ENCODE data around the gene FBXW7.
"Not testable (repeated sequence)": the region's sequence is repeated elsewhere in the genome, so short reads cannot be mapped to it uniquely, and the experiment has no call there.

Gene FBXW7

DNA sequence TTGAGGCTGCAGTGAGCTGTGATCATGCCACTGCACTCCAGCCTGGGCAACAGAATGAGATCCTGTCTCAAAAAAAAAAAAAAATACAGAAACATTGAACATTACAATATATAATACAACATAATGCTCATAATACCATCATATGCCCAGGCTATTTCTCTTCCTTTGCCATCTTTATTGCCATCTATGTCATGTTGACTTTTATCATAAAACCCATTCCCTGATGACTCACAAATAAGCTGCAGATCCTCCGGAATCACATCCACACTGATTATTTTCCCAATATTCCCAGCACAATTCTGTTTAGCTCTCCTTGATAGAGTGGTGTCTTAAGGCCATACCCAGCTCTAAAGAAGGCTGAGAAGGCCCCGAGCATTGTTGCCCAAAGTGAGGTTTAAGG, 9.2 kb upstream of the FBXW7 start:
- DNase-seq (ENCODE audit: low read depth in 2 of 2) = no peak

DNA sequence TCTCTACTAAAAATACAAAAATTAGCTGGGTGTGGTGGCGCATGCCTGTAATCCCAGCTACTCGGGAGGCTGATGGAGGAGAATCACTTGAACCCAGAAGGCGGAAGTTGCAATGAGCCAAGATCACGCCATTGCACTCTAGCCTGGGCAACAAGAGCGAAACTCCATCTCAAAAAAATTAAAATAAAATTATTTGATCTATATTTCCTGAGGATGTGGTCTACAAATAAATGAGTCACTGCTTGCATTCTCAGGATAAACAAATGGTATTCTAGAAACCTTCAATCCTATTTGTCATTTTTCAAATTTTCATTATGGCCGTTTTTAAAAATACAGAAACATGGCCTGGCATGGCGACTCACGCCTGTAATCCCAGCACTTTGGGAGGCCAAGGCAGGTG, 8.6 kb upstream of the FBXW7 start:
- not testable (repeated sequence) for DNase-seq (ENCODE audit: low read depth in 2 of 2)

GRCh38 chr4:152540941-152541340, 5.0 kb upstream of the FBXW7 start:
- no peak for DNase-seq (ENCODE audit: low read depth in 2 of 2)

DNA sequence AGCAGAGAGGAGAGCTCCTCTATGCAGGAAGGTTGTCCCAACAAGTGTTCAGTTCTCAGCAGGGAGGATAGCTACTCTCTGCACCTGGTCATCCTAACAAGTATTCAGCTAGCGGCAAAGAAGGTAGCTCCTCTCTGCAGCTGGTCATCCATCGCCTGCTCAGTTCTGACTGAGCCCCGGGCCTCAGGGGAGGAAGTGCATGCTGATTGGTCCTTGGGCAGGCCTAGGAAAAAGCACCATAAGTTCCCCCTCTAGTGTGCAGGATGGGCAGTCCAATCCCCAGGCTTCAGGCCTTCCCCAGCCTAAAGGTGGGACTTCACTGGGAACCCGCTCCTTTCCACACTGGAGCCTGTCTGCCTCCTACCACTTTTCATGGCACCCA, 4.4 kb upstream of the FBXW7 start:
- DNase-seq (ENCODE audit: low read depth in 2 of 2) = no peak

DNA sequence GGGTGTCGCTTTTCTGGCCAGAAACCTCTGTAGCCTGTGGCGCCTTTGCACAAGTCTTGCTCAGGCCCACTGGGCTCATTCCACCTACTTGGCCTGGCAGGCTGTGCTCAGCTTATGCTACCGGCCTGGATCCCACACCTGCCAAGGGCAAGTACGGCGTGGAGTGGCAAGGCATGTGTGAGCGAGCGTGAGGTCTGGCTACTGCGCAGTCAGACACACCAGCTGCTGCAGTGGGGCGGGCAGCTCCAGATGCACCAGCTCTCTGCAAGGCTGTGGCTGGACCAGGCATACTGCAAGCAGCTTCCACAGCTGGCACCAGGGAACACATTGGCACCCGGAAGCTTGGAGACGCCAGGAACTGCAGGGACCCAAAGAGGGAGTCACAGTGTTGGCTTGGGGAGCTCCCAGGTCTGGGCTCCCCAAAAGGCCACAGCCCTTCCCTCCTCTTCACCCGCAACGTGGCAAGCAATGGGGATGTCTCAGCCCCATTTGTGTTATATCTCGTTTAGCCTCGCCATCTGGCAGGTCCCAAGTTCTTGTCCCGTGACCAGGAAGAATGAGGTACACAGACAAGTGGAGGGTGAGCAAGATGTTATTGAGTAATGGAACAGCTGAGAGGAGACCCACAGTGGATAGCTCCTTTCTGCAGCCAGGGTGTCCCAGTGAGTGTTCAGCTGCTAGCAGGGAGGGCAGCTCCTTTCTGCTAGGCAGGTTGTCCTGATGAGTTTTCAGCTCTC, 3.8 kb upstream of the FBXW7 start:
- DNase-seq (ENCODE audit: low read depth in 2 of 2) = no peak

DNA sequence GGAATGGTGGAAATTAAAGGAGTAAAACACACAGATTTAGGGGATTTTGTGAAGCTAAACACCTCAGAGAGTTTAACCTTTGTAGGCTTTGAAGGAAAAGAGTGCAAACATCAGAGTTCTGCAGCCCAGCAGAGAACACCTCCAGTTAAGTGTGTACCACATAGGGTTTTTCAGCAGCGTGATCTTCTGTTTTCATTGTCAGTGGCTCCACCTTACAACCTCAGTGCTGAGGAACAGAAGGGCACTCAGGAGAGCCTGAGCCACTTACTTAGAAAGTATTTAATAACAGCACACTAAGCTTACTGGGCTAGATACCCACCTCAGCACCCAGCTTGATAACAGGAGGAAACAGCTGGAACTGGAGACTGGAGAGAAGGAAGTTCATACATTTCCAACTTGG, 2.0 kb upstream of the FBXW7 start:
- DNase-seq (ENCODE audit: low read depth in 2 of 2) = no peak

- DNase-seq (ENCODE audit: low read depth in 2 of 2) = peak in 1 of 2 donors; percentile 41
Observed at GRCh38 chr4:152536545-152537182, 772 bp upstream of the FBXW7 start.

GRCh38 chr4:152535360-152535902, 461 bp downstream of the FBXW7 start:
- peak; percentile 11 to 27 for DNase-seq (ENCODE audit: low read depth in 2 of 2)

DNA sequence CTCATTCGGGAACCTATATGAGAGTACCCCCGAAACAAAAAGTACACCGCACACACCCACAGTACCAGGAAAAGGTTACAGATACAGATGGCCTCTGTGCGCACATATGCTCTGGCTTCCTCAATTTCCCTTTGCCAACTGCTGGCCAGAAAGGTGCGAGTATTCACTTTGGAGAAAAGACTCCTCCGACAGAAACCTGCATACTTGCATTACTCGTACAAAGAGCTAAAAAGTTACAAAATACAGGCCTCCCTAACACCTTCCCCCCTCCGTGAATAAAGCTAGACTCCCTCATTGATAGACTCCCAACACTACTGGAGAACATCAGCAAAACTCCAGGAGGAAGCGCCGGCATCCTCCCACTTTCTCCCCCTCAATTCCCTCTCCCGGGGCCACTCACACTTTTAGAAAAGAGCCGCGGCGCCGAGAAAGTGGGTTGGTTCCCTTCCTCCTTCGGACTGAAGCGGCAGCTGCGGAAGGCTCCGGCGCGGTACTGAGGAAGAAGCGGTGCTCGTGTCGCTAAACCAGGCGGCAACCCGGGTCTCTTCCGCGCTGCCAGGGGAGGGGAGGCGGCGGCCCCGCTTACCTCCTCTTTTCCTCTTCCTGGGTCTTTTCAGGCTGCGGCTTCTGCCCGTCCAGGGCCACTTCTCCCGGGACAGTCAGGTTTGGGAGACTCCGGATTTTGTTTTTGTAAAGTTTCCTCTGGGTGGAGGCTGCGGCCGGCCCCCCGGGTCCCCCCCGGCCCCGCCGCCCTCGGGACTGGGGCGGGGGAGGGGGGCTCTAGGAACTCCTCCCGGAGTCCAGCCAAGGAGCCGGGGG, 1.1 kb downstream of the FBXW7 start:
- DNase-seq (ENCODE audit: low read depth in 2 of 2) = peak; percentile 34 to 44

- no peak for DNase-seq (ENCODE audit: low read depth in 2 of 2)
Observed at GRCh38 chr4:152531479-152531878, 4.4 kb downstream of the FBXW7 start.

DNA sequence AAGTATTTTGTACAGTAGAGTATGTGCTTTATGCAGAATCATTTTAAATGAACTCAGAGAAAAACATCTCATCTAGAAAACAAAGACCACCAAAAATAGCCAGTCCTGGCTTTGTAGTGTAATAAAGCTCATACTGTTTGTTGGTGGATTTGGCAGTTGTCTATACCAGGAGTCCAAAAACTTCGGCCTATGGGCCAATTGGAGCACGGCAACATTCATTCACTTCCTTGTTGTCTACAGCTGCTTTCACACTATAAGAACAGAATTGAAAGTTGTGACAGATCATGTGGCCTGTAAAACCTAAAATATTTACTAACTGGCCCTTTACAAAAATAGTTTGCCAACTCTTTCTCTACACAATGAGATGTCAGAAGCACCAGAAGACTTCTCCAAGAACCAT, 5.3 kb downstream of the FBXW7 start:
- DNase-seq (ENCODE audit: low read depth in 2 of 2) = no peak

DNA sequence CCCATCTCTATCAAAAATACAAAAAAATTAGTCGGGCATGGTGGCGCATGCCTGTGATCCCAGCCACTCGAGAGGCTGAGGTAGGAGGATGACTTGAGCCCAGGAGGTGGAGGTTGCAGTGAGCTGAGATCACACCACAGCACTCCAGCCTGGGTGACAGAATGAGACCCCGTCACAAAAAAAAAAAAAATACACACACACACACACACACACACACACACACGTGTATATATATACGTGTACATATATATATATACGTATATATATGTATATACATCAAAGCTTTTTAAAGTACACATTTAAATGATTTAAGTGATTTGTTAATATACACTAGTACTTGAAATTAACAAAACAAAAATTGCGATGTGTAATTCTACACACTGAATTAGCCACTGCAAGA, 6.0 kb downstream of the FBXW7 start:
- DNase-seq (ENCODE audit: low read depth in 2 of 2) = no peak

GRCh38 chr4:152528060-152528459, 7.8 kb downstream of the FBXW7 start:
- DNase-seq (ENCODE audit: low read depth in 2 of 2) = no peak

DNA sequence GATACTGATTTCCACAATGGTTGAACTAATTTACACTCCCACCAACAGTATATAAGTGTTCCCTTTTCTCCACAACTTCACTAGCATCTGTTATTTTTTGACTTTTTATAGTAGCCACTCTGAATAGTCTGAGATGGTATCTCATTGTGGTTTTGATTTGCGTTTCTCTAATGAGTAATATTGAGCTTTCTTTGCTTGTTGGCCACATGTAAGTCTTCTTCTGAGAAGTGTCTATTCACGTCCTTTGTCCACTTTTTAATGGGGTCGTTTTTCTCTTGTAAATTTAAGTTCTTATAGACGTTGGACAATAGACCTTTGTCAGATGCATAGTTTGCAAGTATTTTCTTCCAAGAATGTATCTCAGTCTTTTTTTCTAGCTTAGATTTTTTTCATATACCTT, 10.0 kb downstream of the FBXW7 start:
- DNase-seq (ENCODE audit: low read depth in 2 of 2) = no peak

GRCh38 chr4:152524427-152524826, 11.5 kb downstream of the FBXW7 start:
- DNase-seq (ENCODE audit: low read depth in 2 of 2) = no peak

DNA sequence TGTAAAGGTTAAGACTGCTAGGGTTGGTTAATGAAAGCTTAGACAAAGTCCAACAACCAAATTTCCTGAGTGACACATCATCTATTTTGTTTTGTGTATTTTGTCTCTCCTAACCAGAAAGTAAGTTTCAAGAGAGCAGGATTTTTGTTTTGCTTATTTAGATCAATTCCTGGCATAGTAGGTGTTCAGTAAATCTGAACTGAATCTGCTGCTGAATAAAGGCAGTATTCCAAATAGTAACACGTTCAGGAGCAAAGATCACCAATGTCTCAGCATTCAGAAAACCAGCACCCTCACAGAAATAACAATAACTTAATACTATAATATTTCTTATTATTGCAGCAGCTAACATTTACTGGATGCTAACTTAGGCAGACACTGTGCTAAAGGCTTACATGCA, 12.2 kb downstream of the FBXW7 start:
- DNase-seq (ENCODE audit: low read depth in 2 of 2) = no peak

DNA sequence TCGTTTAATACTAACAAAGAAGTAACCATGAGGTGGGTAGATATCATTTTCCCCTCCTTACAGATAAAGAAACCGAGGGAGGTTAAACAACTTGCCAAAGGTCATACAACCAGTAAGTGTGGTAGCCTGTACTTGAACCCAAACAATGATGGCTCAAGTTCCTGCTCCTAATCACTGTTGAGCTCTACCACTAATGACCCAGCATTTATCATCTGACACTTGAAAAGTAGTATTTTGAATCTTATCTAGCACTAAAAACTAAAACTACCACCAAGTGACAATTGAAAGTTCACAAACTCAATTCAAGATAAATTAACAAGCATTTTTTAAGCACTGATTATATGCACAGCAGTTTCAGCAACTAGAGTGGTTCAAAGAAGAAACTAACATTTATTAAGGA, 13.1 kb downstream of the FBXW7 start:
- no peak for DNase-seq (ENCODE audit: low read depth in 2 of 2)

DNA sequence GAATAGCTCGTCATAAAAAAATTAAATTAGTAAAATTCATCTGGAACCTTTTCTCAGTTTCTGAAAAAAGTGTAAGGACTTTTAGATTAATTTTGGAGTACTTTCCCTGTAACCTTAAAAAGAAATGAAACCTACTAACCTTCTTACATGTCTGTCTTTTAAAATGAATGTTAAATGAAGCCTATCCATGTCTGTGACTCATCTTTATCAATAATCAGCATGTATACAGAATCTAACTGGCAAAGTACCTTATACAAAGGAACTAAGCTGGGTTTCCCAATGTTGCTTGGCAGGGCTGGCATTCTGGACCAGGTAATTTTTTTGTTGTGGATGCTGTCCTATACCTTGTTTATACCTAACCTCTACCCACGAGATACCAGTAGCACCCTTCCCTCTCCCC, 13.6 kb downstream of the FBXW7 start:
- no peak for DNase-seq (ENCODE audit: low read depth in 2 of 2)

GRCh38 chr4:152516156-152516555, 19.7 kb downstream of the FBXW7 start:
- no peak for DNase-seq (ENCODE audit: low read depth in 2 of 2)

- DNase-seq (ENCODE audit: low read depth in 2 of 2) = no peak
Observed at GRCh38 chr4:152515678-152516077, 20.2 kb downstream of the FBXW7 start.

GRCh38 chr4:152514356-152514755, 21.5 kb downstream of the FBXW7 start:
- DNase-seq (ENCODE audit: low read depth in 2 of 2) = no peak

GRCh38 chr4:152513078-152513477, 22.8 kb downstream of the FBXW7 start:
- no peak for DNase-seq (ENCODE audit: low read depth in 2 of 2)

DNA sequence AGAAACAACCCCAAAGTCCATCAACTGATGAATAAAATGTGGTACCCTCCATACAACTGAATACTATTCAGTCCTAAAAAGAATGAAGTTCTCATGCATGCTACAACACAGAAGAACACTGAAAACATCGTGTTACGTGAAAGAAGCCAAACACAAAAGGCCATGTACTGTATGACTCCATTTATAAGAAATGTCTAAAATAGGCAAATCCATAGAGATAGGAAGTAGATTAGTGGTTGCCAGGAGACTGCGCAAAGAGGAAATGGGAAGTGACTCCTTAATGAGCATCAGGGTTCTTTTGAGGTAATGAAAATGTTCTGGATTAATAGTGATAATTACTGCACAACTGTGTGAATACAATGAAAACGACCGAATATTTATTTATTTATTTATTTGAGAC, 23.4 kb downstream of the FBXW7 start:
- no peak for DNase-seq (ENCODE audit: low read depth in 2 of 2)

Data from stimulated activated CD4-positive, alpha-beta T cell treated with anti-CD3 and anti-CD28 coated beads, Interleukin-1b, Interleukin-23, amount 100 ng/mL, for 4 hours (primary cell).